GM18508 (cell line): ENCODE results near the gene RTL9.
A peak's percentile ranks its signal among the peaks of the same experiment; 100 is the strongest.

Source experiments
- ATAC-seq: cut with Tn5 transposase; IDR thresholded peaks from one replicate; pipeline ENCODE4 v1.9.1; 2021; ENCODE audit warnings: moderate number of reproducible peaks; ENCODE audit not compliant: insufficient read depth, unreplicated experiment

The RTL9 gene

GRCh38 chrX:110341189-110342035 is 17.2 kb upstream of the RTL9 start:
- ATAC-seq: peak; percentile 89

DNA sequence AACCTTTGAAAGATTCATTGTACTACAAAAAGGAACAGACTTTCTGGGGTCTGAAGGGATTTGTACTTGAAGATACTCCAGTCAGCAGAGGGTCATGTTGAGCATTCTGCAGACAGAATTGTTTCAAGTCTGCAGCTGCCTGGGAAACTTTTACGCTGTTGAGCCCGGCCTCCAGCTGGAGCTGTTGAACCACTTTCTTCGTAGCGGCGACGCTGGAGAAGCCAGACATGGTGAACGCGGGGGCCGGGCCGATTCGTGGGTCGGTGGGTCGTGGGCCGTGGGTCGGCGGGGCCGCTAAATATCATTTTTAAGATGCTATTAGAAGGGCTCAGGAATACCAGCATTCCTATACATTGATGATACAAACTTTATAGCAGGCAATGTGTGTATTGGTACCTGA is 12.0 kb upstream of the RTL9 start:
- no peak for ATAC-seq

DNA sequence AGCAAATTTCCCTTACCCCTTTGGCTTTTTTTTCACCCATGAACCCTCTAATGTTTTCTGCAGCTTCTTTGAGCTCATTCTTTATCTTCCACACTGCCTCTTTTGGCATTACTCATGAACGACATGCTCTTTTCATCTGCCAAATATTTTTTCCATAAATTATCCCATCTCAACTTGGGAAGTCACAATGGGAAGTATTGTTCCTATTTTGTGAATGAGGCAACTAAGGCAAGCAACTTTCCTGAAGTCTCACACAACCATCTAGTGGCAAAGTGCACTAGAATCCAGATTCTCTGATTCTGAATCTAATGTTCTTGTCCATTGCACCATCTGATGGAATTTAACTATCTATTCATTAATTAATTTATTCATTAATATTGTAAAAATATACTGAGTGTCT is 625 bp downstream of the RTL9 start:
- no peak for ATAC-seq

DNA sequence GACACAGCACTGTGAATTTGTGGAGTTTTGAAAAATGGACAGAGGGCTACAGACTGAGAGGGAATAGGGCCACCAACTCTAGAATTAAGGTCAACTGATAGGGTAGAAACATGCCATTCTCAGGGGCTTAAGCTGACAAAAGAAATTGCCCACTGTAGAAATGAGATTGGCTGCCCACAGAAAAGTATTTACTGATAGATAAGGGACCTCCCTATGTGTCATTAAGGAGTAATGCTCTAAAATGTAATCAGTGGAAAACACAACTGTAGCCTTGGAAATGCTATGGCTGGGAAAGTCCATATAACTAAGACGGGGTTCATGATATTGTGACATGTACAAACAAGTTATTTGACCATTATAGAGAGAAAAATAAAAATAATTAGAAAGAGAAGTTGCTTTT is 4.6 kb downstream of the RTL9 start:
- ATAC-seq: no peak

DNA sequence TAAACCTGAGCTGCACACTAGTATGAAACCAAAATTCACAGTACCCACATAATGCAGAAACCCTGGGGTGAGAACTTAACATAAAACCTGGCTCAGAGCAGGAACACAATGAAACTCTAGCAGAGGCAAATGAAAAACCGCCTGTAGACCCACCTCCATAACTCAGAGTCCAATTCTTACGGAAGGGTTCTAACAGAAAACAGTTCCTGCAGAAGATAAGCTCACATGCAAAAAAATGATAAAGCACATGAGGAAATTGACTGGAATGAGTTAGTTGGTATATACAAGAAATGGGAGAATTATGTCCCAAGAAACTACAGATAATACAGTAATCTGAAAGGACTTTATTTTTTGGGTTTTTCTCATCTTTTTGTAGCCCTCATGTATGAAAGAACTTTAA is 14.7 kb downstream of the RTL9 start:
- ATAC-seq: no peak

GRCh38 chrX:110374559-110374958 is 15.9 kb downstream of the RTL9 start:
- no peak for ATAC-seq

GRCh38 chrX:110381216-110381615 is 22.6 kb downstream of the RTL9 start:
- no peak for ATAC-seq

DNA sequence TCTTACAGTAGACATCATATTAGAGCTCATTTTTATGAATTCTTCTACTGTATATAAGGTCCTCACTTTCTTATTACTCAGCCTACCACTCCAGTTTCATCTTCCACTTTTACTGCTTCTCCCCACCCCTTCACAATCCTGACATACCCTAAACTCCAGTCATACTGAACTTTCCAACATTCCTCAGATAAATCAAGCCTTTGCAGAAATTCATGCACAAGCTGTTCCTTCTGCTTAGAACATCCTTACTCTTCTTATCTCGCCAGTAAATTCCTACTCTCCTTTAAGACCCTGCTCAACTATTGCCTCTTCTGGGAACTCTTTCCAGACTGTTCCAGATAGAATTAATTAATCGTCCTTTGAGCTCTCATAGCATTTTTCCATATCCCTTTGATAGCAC is 24.8 kb downstream of the RTL9 start:
- no peak for ATAC-seq

GRCh38 chrX:110384490-110384889 is 25.8 kb downstream of the RTL9 start:
- ATAC-seq: no peak

DNA sequence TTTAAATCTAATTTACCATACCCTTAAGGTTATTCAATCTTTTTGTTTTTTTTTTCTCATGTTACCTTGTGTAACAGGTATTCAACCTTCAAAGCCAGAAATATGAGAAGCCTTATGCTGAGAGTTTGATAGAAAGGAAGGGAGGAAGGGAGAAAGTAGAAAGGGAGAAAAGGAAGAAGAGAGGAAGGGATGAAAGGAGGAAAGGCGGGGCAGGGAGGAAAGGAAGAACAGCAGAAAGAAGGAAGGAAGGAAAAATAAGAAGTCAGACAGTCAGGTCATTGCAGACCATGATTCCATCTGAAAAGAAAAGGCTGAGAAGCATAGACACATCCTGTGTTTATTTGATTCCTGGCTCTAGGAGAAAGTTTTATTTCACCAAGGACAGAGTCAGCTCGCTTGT is 30.9 kb downstream of the RTL9 start:
- ATAC-seq: no peak

GRCh38 chrX:110391086-110391485 is 32.4 kb downstream of the RTL9 start:
- ATAC-seq: no peak

GRCh38 chrX:110394651-110395050 is 36.0 kb downstream of the RTL9 start:
- no peak for ATAC-seq

DNA sequence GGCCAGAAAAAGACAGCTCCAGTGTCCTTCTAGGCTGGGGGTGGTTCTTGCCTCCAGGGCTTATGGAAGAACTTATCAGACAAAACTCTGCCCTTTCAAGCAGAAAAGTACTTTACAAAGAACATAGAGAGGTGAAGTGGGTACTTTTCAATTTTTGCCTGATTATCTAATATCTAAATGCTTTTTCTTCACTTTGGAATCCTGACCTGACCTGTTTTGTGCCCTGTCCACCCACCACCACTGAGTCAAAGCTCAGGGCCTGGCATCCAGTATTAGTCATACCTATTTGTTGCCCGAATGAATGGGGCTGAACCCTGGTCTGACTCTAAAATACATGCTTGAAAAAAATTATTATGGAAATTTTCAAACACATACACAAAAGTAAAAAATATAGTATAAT is 37.2 kb downstream of the RTL9 start:
- no peak for ATAC-seq

DNA sequence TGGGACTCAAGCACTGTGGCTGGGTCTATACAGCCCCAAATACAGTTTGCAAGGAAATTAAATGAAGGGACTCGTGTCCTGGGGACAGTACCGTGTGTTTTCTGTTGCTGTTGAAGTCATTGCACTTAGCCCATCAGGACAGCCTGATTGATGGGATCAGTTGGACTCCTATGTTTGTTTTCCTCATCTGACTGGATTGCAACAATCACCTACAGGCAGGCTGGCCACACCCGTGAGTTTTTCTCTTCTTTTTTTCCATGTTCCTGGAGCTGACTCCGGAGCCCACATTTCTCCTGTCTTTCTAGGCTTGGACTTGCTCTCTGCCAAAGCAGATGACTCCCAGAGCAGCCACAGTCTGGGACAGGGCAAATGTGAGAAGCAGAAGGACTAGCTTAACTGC is 38.1 kb downstream of the RTL9 start:
- no peak for ATAC-seq

DNA sequence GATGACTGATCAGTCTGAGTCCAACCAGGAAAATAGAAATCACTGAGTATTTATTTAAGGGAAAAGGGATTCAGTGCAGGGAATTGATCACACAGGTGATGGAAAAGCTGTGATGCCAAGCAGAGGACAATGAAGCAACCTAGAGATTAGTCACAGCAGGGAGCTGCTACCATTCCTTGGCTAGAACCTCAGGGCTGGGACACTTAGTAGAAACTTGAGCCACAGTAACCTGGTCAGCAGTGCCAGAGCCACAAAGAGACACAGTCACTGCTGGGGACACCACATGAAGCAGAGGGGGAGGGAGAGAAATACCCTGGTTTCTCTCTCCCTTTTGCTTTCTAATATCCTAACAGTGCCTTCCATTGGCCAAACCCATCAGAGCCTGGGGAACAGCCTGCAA is 38.7 kb downstream of the RTL9 start:
- ATAC-seq: no peak

GRCh38 chrX:110397904-110398303 is 39.3 kb downstream of the RTL9 start:
- no peak for ATAC-seq

- ATAC-seq: no peak
Observed at GRCh38 chrX:110399497-110399896, 40.8 kb downstream of the RTL9 start.

DNA sequence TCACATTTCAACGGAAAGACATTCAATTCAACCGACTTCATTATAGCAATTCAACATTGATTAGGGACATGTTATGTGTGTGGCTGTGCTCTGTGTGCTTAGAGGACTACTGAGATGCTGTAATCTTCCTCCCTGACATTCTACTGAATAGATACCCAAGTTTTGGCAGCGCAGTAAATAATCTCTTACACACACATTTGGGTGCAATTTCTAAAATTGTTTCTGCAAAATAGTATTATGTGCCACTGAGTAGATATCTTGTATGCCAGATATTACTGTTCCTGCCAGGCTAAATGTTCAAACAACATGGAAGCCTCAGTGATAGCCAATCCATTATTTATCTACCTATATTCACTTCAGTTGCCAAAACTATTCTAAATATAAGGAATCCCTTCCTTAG is 41.3 kb downstream of the RTL9 start:
- ATAC-seq: no peak

DNA sequence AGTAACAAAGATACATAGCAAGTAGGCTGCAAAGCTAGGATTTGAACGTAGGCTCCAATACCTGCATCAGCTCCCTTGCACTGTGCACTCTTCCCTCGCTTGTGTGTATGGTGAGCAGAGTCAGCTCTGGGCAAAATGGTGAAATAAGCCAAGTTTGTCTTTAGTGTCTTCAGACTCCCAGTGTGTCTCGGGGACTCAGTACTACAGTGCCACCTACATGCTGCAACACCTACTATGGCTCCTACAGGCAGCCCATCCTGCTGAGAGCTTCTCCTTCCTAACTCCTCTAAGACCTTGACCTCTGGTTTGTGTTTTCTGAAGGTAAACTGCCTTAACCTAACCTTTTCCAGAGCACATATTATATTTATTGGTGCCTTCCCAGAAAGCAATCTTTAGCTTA is 42.5 kb downstream of the RTL9 start:
- no peak for ATAC-seq

DNA sequence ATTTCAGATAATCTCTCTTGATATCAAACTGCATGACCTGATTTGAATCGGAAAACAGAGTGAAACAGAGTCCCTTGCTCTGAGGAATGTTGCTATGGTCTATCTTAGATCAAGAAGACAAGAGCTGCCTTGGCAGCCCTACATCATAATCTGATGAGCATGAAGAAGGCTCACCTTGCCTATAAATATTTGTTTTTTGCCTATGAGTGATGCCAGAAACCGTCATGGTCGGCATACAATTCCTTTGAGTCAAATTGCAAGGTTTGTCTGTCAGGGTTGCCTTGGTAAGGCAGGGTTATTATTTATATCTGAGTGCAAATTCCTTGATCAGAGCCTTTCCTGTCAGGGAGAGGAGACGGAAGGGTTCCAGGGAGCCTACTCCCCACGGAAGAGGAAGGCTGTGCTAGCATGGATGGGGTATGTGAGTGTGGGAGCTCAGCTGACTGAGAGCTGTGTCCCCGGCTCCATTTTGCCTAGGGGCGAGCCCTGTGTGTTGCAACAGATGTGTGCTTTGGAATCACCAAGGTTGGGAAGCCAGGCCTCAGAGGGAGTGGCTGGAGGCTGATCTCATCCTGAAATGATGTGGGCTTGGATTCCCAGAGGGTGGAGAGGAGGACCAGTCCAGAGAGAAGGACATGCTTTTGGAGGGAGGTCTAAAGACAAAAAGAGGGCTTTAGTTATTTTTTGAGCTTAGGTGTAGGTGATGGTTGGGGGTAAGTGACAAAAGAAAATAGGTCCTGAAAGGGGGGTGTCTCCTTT is 43.6 kb downstream of the RTL9 start:
- no peak for ATAC-seq

- ATAC-seq: no peak
Observed at GRCh38 chrX:110402850-110403221, 44.2 kb downstream of the RTL9 start.
